HG03571 (cell line): ENCODE results near the gene MLIP.
A peak's percentile ranks its signal among the peaks of the same experiment; 100 is the strongest.

Experiments used
- ATAC-seq: cut with Tn5 transposase; IDR thresholded peaks from one replicate; pipeline ENCODE4 v1.9.1; 2021; ENCODE audit not compliant: unreplicated experiment

Gene MLIP

GRCh38 chr6:54266400-54266923 is 155.2 kb downstream of the MLIP start:
- ATAC-seq = no peak

GRCh38 chr6:54267798-54268197 is 156.6 kb downstream of the MLIP start:
- ATAC-seq = no peak

- ATAC-seq = no peak
Measured at GRCh38 chr6:54273214-54273820, 162.1 kb downstream of the MLIP start.

- ATAC-seq = no peak
Measured at GRCh38 chr6:54274383-54274782, 163.1 kb downstream of the MLIP start.

GRCh38 chr6:54282186-54282585 is 170.9 kb downstream of the MLIP start:
- no peak for ATAC-seq

- no peak for ATAC-seq
Measured at GRCh38 chr6:54284161-54284860, 173.1 kb downstream of the MLIP start.

- ATAC-seq = no peak
Measured at GRCh38 chr6:54285595-54285994, 174.4 kb downstream of the MLIP start.

GRCh38 chr6:54286141-54286540 is 174.9 kb downstream of the MLIP start:
- no peak for ATAC-seq

- ATAC-seq = no peak
Measured at GRCh38 chr6:54288474-54288873, 177.2 kb downstream of the MLIP start.

GRCh38 chr6:54289426-54289825 is 178.2 kb downstream of the MLIP start:
- no peak for ATAC-seq

- ATAC-seq = peak; percentile 81
Measured at GRCh38 chr6:54291146-54291545, 179.9 kb downstream of the MLIP start.

- ATAC-seq = peak; percentile 80
Measured at GRCh38 chr6:54291738-54292137, 180.5 kb downstream of the MLIP start.

GRCh38 chr6:54294965-54295532 is 183.8 kb downstream of the MLIP start:
- no peak for ATAC-seq

- no peak for ATAC-seq
Measured at GRCh38 chr6:54299542-54300269, 188.5 kb downstream of the MLIP start.

GRCh38 chr6:54301770-54302169 is 190.5 kb downstream of the MLIP start:
- no peak for ATAC-seq

GRCh38 chr6:54307439-54307910 is 196.2 kb downstream of the MLIP start:
- peak; percentile 61 for ATAC-seq

- peak; percentile 42 for ATAC-seq
Measured at GRCh38 chr6:54308289-54308985, 197.2 kb downstream of the MLIP start, which contains the start of gene TINAG. Gene TINAG, plus strand, starts transcription at chr6:54308441. Its CDS starts 110 bp downstream, at chr6:54308551.

- no peak for ATAC-seq
Measured at GRCh38 chr6:54308986-54309315, 197.7 kb downstream of the MLIP start.

- no peak for ATAC-seq
Measured at GRCh38 chr6:54310377-54311152, 199.3 kb downstream of the MLIP start.

GRCh38 chr6:54315656-54316055 is 204.4 kb downstream of the MLIP start:
- ATAC-seq = no peak
